HepG2 (cell line): ENCODE results near the gene VPS54. TPM values are rescaled to one million over a fixed set of nuclear protein-coding genes. Genes with fewer than 3 reads are reported as not detected.

ENCODE experiments used
- ATAC-seq: fragments of 200-7000 bp; cut with Tn5 transposase; 3 replicates; pipeline ENCODE4 v1.9.1; 2020; ENCODE audit warnings: mild to moderate bottlenecking, moderate library complexity
- BruUV-seq: library from RNA; stranded (reverse); fragments of 400-500 nt; replicated peaks from 2 replicates; lab custom pipeline; 2021; lab: Mats Ljungman, UMichigan
- CTCF ChIA-PET: fragments of 300-600 bp; formaldehyde crosslinking; extraction: SDS; loops from one replicate; lab custom pipeline; 2021; ENCODE audit warnings: low total read pairs, inconsistent platforms, low intra/inter-chr PET ratio; lab: Yijun Ruan, JAX
- POLR2A ChIA-PET: fragments of 350-600 bp; sonication (Branson Sonifier 250); formaldehyde crosslinking; loops from one replicate; lab custom pipeline; 2020; ENCODE audit warnings: antibody characterized with exemption, inconsistent platforms; lab: Yijun Ruan, JAX
- DNase-seq: peaks from one replicate; pipeline ENCODE4 v3.0.0-alpha.2; 2015; ENCODE audit warnings: low spot score
- FAIRE-seq: peaks from 3 replicates; lab custom pipeline; 2011; peaks lifted over from hg19 to GRCh38; lab: Jason Lieb, UNC
- H2AFZ ChIP-seq: one replicate; pipeline ENCODE4 v1.6.1; 2011; ENCODE audit warnings: low read length, inconsistent platforms
- H3K27ac ChIP-seq: fragments of 300-600 bp; 3 replicates; pipeline ENCODE4 v1.8.0; 2011; ENCODE audit warnings: mixed run types, mild to moderate bottlenecking, mixed read lengths, low read length, inconsistent platforms; ENCODE audit not compliant: insufficient read depth; ENCODE audit errors: extremely low read length
- H3K27me3 ChIP-seq, 2 experiments: fragments of 200-600 bp in 1 of 2; 2 replicates in 1 of 2; 3 replicates in 1 of 2; pipeline versions ENCODE4 v1.6.0 to v1.8.0; 2011; ENCODE audit warnings: low read length in 2 of 2, mild to moderate bottlenecking in 2 of 2, moderate library complexity in 2 of 2, inconsistent platforms in 1 of 2; ENCODE audit not compliant: insufficient read depth in 2 of 2, control insufficient read depth in 1 of 2
- H3K36me3 ChIP-seq, 2 experiments: fragments of 200-600 bp in 1 of 2; replicated peaks in 1 of 2; 2 replicates in 1 of 2; 3 replicates in 1 of 2; pipeline versions ENCODE4 v1.5.1 to v1.8.0; 2011; ENCODE audit warnings: low read length in 2 of 2, inconsistent platforms in 1 of 2; ENCODE audit not compliant: insufficient read depth in 2 of 2, control insufficient read depth in 1 of 2
- H3K4me1 ChIP-seq: 2 replicates; pipeline ENCODE4 v1.5.1; 2012; ENCODE audit warnings: low read length, inconsistent platforms; ENCODE audit not compliant: insufficient read depth
- H3K4me2 ChIP-seq: 2 replicates; pipeline ENCODE4 v1.6.0; 2011; ENCODE audit warnings: low read depth, low read length, inconsistent platforms
- H3K4me3 ChIP-seq, 3 experiments: fragments of 200-600 bp in 1 of 3; sonication (generic), shearing (Covaris generic) in 1 of 3; replicated peaks in 1 of 3; 2 replicates each; pipeline ENCODE4 v1.5.1; 2011 to 2016; ENCODE audit warnings: low read length in 3 of 3, inconsistent platforms in 2 of 3, low read depth in 2 of 3, mild to moderate bottlenecking in 2 of 3, control low read depth in 1 of 3, mixed read lengths in 1 of 3; ENCODE audit not compliant: insufficient read depth in 1 of 3
- H3K79me2 ChIP-seq: one replicate; pipeline ENCODE4 v1.6.1; 2011; ENCODE audit warnings: low read length, inconsistent platforms; ENCODE audit not compliant: insufficient read depth
- H3K9ac ChIP-seq: 2 replicates; pipeline ENCODE4 v1.6.0; 2011; ENCODE audit warnings: mild to moderate bottlenecking, low read depth, low read length, inconsistent platforms; ENCODE audit not compliant: insufficient read depth
- H3K9me3 ChIP-seq: 2 replicates; pipeline ENCODE4 v1.5.1; 2012; ENCODE audit warnings: mild to moderate bottlenecking, low read length
- H4K20me1 ChIP-seq: 2 replicates; pipeline ENCODE4 v1.6.0; 2011; ENCODE audit warnings: inconsistent platforms, mild to moderate bottlenecking, low read length, moderate library complexity; ENCODE audit not compliant: insufficient read depth
- CHD2 ChIP-seq: IDR thresholded peaks from 2 replicates; pipeline ENCODE4 v1.6.1; 2011; ENCODE audit warnings: low read depth, low read length, improper control_type of control experiment
- LCORL ChIP-seq, 2 experiments: fragments of 450-650 bp in 1 of 2; sonication (generic) in 1 of 2; formaldehyde crosslinking in 1 of 2; IDR thresholded peaks; 2 replicates each; pipeline versions ENCODE4 v1.5.0 to v1.6.1; 2017 to 2020; ENCODE audit warnings: antibody characterized with exemption in 1 of 2, missing genetic modification reagents in 1 of 2
- NR3C1 ChIP-seq: sonication (generic); formaldehyde crosslinking; IDR thresholded peaks from 2 replicates; pipeline ENCODE4 v1.4.0; 2020; ENCODE audit warnings: missing genetic modification reagents
- ZNF136 ChIP-seq: sonication (generic); formaldehyde crosslinking; IDR thresholded peaks from 2 replicates; pipeline ENCODE4 v1.8.1; 2022; ENCODE audit warnings: low read depth, mild to moderate bottlenecking, moderate library complexity, missing genetic modification reagents
- ZNF589 ChIP-seq: sonication (generic); formaldehyde crosslinking; conservative IDR thresholded peaks from 2 replicates; pipeline ENCODE4 v1.8.0; 2022; ENCODE audit warnings: mild to moderate bottlenecking, moderate library complexity, missing genetic modification reagents
- ZNF746 ChIP-seq: sonication (generic); formaldehyde crosslinking; IDR thresholded peaks from 2 replicates; pipeline ENCODE4 v1.8.0; 2022; ENCODE audit warnings: mild to moderate bottlenecking, missing genetic modification reagents
- WGBS: methylation state at CpG from one replicate; pipeline ENCODE4 v1.1.6; 2017; ENCODE audit warnings: low lambda C conversion rate; 5-methylcytosine and 5-hydroxymethylcytosine counted together
- in situ Hi-C: cut with HindIII; loops from 2 replicates; pipeline ENCODE4 v1.10.0; 2017; ENCODE audit warnings: low pct_unique_long_range_greater_than_20kb; ENCODE audit not compliant: extremely low pct_ligation_motif_present
- intact Hi-C: fragments of 100-400 bp; cut with micrococcal nuclease; formaldehyde crosslinking; loops from one replicate; pipeline ENCODE4 v1.10.0; 2022; ENCODE audit not compliant: unreplicated experiment
- polyA plus RNA-seq, 8 experiments: library from polyadenylated mRNA; depleted of rRNA in 3 of 8; stranded (reverse) in 7 of 8; unstranded in 1 of 8; fragments of >200 nt; fragmentation: Illumina TruSeq in 4 of 8; extraction: Trizol in 4 of 8; gene quantifications; 2 replicates each; pipeline versions ENCODE4 v1.2.1 to v1.2.3, GENCODE V29; 2011 to 2016; ENCODE audit warnings: low read depth in 4 of 8, missing spikeins in 1 of 8, mixed read lengths in 1 of 8; ENCODE audit not compliant: insufficient read depth in 1 of 8
- total RNA-seq, 5 experiments: library from RNA; depleted of rRNA; stranded (reverse); fragments of >200 nt; fragmentation: Illumina TruSeq; extraction: Trizol; gene quantifications; 2 replicates each; pipeline ENCODE4 v1.2.3, GENCODE V29; 2016; ENCODE audit warnings: low read depth in 1 of 5
- TF ChIP-seq, protein P1 (sequence below): sonication (generic); formaldehyde crosslinking; conservative IDR thresholded peaks from 2 replicates; pipeline ENCODE4 v1.8.0; 2022; ENCODE audit warnings: mild to moderate bottlenecking, moderate library complexity, missing genetic modification reagents
- TF ChIP-seq, protein P2 (sequence below), 2 experiments: sonication (generic) in 1 of 2; formaldehyde crosslinking in 1 of 2; IDR thresholded peaks; 2 replicates each; pipeline versions ENCODE4 v1.4.0 to v1.6.1; 2016 to 2020; ENCODE audit warnings: borderline replicate concordance in 1 of 2, low read depth in 1 of 2, mild to moderate bottlenecking in 1 of 2, missing genetic modification reagents in 1 of 2
- TF ChIP-seq, protein P3 (sequence below): sonication (generic); formaldehyde crosslinking; IDR thresholded peaks from 2 replicates; pipeline ENCODE4 v1.5.1; 2020; ENCODE audit warnings: missing genetic modification reagents, mild to moderate bottlenecking, borderline replicate concordance

VPS54 gene
- total and polyA plus RNA-seq, 2 of the 13 experiments (the other 11 are each of a cell fraction or from before 2014, with no cell fraction given) = 64.7 to 77.5 TPM

DNA sequence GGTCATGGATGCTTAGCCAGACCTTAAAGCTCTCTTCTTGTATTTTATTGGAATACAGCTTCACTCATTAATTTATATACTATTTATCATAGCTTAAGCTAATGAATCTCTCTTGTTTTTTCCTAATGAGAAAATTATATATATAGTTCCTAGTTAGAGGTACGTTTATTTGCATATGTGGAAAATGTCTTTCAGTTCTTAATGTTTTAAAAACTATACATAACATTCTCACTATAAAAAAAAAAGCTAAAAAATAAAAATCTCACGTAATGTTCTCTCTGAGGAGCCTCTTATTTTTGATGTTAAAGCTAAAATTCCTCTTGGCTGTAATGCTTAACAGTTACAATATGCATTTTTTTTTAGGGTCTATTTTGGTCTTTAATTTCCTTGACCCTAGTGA is 160.9 kb downstream of the VPS54 start:
- no TSS peak for BruUV-seq
- no peak overlapping the region for H3K9ac ChIP-seq
- WGBS = 95% methylated on average over 2 of the region's 2 CpGs
- H3K36me3 ChIP-seq = peaks cover 11 to 71% of the 10 kb centered on the region in 2 experiments
- ChIA-PET CTCF (no interaction called here), POLR2A (interaction anchor here (2.6 kb wide), 1 partner anchor 17 kb away, joined by 14 read pairs; the partner anchor contains the start of gene UGP2)
- no peak for DNase-seq
- no peaks in the 10 kb centered on the region for H3K27me3 ChIP-seq
- H3K4me2 ChIP-seq = no peak overlapping the region
- ATAC-seq = no peak
- H3K4me1 ChIP-seq = peaks cover 28% of the 10 kb centered on the region
- no peaks in the 10 kb centered on the region for H3K9me3 ChIP-seq
- no peak for FAIRE-seq
- H3K79me2 ChIP-seq = peaks cover 34% of the 10 kb centered on the region
- H2AFZ ChIP-seq = no peak overlapping the region
- intact Hi-C loops = no loop called here
- peaks cover 22% of the 10 kb centered on the region for H4K20me1 ChIP-seq
- no peak for TF ChIP-seq ZNF136
- TF ChIP-seq LCORL (IDR thresholded peaks at IDR 0.05) = no peak
- TF ChIP-seq LCORL (CRISPR knock-in tag; IDR thresholded peaks at IDR 0.05) = no peak
- TF ChIP-seq NR3C1 (CRISPR knock-in tag) = no peak
- TF ChIP-seq ZNF589 (CRISPR knock-in tag) = no peak
- no peak for TF ChIP-seq CHD2
- no peak for TF ChIP-seq ZNF746
- in situ Hi-C loops = no loop called here
- H3K27ac ChIP-seq = no peak overlapping the region
- no peak overlapping the region for H3K4me3 ChIP-seq

DNA sequence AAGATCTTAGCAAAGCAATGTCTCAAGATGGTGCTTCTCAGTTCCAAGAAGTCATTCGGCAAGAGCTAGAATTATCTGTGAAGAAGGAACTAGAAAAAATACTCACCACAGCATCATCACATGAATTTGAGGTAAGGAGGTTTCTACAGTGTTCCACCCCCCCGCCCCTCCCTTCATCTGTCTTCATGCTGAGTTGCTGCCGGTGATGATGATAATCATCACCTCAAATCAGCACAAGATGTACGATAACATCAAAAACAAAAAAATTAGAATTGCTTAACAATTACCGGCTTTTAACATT is 163.0 kb downstream of the VPS54 start:
- no peak for FAIRE-seq
- Histone ChIP-seq H3K79me2 (peaks cover 55% of the 10 kb centered on the region), H3K9ac (no peak overlapping the region), H3K4me2 (no peak overlapping the region), H3K4me3 (no peak overlapping the region), H3K27ac (no peak overlapping the region), H3K4me1 (peaks cover 33% of the 10 kb centered on the region), H2AFZ (no peak overlapping the region), H3K36me3 (peaks cover 10 to 50% of the 10 kb centered on the region in 2 experiments), H3K9me3 (no peaks in the 10 kb centered on the region), H4K20me1 (peaks cover 39% of the 10 kb centered on the region), H3K27me3 (no peaks in the 10 kb centered on the region)
- no peak for ATAC-seq
- ChIA-PET CTCF (interaction anchor here (0.9 kb wide), 1 partner anchor 164 kb away, joined by 3 read pairs; no protein-coding TSS in a partner anchor), POLR2A (interaction anchor here (2.6 kb wide), 1 partner anchor 15 kb away, joined by 14 read pairs; the partner anchor contains the start of gene UGP2)
- BruUV-seq = no TSS peak
- DNase-seq = no peak
- in situ Hi-C loops (no loop called here), intact Hi-C loops (no loop called here)
- 96% methylated on average over 5 of the region's 5 CpGs for WGBS
- TF ChIP-seq, protein P1, sequence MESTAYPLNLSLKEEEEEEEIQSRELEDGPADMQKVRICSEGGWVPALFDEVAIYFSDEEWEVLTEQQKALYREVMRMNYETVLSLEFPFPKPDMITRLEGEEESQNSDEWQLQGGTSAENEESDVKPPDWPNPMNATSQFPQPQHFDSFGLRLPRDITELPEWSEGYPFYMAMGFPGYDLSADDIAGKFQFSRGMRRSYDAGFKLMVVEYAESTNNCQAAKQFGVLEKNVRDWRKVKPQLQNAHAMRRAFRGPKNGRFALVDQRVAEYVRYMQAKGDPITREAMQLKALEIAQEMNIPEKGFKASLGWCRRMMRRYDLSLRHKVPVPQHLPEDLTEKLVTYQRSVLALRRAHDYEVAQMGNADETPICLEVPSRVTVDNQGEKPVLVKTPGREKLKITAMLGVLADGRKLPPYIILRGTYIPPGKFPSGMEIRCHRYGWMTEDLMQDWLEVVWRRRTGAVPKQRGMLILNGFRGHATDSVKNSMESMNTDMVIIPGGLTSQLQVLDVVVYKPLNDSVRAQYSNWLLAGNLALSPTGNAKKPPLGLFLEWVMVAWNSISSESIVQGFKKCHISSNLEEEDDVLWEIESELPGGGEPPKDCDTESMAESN (CRISPR knock-in tag) = no peak
- TF ChIP-seq, protein P2, sequence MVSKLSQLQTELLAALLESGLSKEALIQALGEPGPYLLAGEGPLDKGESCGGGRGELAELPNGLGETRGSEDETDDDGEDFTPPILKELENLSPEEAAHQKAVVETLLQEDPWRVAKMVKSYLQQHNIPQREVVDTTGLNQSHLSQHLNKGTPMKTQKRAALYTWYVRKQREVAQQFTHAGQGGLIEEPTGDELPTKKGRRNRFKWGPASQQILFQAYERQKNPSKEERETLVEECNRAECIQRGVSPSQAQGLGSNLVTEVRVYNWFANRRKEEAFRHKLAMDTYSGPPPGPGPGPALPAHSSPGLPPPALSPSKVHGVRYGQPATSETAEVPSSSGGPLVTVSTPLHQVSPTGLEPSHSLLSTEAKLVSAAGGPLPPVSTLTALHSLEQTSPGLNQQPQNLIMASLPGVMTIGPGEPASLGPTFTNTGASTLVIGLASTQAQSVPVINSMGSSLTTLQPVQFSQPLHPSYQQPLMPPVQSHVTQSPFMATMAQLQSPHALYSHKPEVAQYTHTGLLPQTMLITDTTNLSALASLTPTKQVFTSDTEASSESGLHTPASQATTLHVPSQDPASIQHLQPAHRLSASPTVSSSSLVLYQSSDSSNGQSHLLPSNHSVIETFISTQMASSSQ (IDR thresholded peaks at IDR 0.05; ENCODE audit: low read depth) = no peak
- TF ChIP-seq, protein P2 (CRISPR knock-in tag; IDR thresholded peaks at IDR 0.05; ENCODE audit: borderline replicate concordance) = no peak
- TF ChIP-seq, protein P3, sequence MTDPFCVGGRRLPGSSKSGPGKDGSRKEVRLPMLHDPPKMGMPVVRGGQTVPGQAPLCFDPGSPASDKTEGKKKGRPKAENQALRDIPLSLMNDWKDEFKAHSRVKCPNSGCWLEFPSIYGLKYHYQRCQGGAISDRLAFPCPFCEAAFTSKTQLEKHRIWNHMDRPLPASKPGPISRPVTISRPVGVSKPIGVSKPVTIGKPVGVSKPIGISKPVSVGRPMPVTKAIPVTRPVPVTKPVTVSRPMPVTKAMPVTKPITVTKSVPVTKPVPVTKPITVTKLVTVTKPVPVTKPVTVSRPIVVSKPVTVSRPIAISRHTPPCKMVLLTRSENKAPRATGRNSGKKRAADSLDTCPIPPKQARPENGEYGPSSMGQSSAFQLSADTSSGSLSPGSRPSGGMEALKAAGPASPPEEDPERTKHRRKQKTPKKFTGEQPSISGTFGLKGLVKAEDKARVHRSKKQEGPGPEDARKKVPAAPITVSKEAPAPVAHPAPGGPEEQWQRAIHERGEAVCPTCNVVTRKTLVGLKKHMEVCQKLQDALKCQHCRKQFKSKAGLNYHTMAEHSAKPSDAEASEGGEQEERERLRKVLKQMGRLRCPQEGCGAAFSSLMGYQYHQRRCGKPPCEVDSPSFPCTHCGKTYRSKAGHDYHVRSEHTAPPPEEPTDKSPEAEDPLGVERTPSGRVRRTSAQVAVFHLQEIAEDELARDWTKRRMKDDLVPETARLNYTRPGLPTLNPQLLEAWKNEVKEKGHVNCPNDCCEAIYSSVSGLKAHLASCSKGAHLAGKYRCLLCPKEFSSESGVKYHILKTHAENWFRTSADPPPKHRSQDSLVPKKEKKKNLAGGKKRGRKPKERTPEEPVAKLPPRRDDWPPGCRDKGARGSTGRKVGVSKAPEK (CRISPR knock-in tag) = no peak
